Skin epidermis (tissue), 12 donors: ENCODE results near the gene DPP3.
"Not testable (repeated sequence)": the region's sequence is repeated elsewhere in the genome, so short reads cannot be mapped to it uniquely, and the experiment has no call there.

Experiments used
- H3K27ac ChIP-seq, 21 experiments: fragments of 200-600 bp; sonication (generic) in 11 of 21; one replicate each; pipeline ENCODE4 v1.5.0; 2020; ENCODE audit warnings: mild to moderate bottlenecking in 3 of 21, inconsistent platforms in 2 of 21, moderate library complexity in 2 of 21
- H3K4me3 ChIP-seq, 7 experiments: fragments of 200-600 bp; sonication (generic) in 2 of 7; one replicate each; pipeline ENCODE4 v1.5.0; 2020; ENCODE audit warnings: inconsistent platforms in 2 of 7, mild to moderate bottlenecking in 2 of 7, moderate library complexity in 1 of 7

The DPP3 gene

GRCh38 chr11:66480117-66480938, at the start of gene DPP3:
Gene DPP3, plus strand, starts transcription at chr11:66480434. Its CDS starts 1,767 bp downstream, at chr11:66482201.
- H3K27ac ChIP-seq, result peak within 1 kb of the TSS; percentile 23 to 91 (median 87)

DNA sequence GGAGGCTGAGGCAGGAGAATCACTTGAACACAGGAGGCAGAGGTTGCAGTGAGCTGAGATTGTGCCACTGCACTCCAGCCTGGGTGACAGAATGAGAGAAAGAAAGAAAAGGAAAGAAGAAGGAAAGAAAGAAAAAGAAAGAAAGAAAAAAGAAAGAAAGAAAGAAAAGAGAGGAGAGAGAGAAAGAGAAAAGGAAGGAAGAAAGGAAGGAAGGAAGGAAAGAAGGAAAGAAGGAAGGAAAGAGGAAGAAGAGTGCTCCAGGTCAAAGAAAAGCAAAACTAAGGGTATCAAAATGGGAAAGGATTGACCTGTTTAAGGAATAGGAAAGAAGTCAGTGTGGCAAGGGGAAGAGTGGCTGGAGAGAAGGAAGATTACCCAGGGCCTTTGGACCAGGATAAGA, 48.9 kb upstream of the DPP3 start:
- H3K4me3 ChIP-seq, H3K27ac ChIP-seq: not testable (repeated sequence)

More at GRCh38 chr11:66480117-66480938, at the start of gene DPP3:
- H3K4me3 ChIP-seq, result peak within 1 kb of the TSS; percentile 52 to 76 (median 59)

DNA sequence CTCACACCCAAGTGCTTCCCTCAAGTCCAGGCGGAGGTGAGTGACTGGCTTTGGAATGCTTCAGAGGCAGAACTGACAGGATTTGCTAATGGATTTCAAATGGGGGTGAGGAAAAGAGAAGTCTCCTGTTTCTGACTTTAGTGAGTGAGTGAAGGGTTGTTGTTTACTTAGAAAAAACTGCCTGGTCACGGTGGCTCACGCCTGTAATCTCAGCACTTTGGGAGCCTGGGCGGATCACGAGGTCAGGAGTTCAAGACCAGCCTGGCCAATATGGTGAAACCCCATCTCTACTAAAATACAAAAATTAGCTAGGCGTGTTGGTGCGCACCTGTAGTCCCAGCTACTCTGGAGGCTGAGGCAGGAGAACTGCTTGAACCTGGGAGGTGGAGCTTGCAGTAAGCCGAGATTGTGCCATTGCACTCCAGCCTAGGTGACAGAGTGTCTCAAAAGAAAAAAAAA, 48.3 kb upstream of the DPP3 start:
- not testable (repeated sequence) for H3K4me3 ChIP-seq, H3K27ac ChIP-seq

- Histone ChIP-seq H3K27ac (no peak overlapping the region), H3K4me3 (no peak overlapping the region)
Observed at GRCh38 chr11:66432597-66432996, 47.6 kb upstream of the DPP3 start.

GRCh38 chr11:66437979-66438503, 42.2 kb upstream of the DPP3 start:
- Histone ChIP-seq H3K4me3 (peak overlapping the region; percentile 69 to 98 (median 80)), H3K27ac (peak overlapping the region in 19 of 21 experiments; percentile 76 to 96 (median 87))

DNA sequence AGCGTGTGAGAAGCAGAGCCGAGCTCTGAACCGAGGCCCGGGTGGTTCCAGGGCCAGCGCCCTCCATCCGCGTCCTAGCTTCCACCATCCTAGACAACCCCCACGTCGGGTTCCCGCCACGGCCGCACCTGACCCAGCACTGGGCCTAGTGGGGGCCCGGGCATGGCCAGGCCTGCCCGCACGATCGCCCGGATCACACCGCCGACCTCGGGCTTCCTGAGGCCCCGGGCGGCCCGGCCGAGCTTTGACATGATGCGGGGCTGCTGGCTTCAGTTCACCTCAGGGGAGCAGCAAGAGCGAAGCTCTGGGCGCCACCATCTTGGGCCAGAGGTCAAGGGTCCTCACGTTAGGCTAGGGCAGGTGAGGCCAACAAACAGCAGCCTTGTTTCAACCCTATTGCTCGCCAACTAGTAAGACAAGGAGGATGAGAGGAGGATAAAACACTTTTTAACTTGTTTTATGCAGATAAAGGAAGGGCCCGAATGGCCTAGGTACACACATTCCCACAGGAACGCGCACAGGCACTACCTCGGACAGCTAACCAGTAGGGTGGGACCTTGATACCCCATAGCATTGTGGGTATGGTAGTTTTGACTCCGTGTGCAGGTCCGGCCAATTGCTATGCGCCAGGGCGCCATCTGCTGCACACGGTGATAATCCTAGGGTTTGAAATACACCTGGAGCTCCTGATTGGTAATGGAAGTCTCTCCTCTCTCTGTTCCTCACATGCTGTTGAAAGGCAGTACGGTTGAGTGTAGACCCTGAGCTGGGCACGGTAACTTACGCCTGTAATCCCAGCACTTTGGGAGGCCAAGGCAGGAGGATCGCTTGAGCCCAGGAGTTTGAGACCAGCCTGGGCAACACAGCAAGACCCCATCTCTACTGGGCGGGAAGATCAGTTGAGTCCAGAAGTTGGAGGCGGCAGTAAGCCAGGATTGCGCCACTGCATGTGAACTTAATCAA, 41.4 kb upstream of the DPP3 start, which contains the start of gene MRPL11:
Gene MRPL11 (minus strand): TSS at position 345 of the 963 bp plus-strand sequence. CDS start 94 bp downstream, at position 251.
- H3K4me3 ChIP-seq, result peak within 1 kb of the TSS; percentile 69 to 98 (median 80)
- peak within 1 kb of the TSS; percentile 37 to 96 (median 87) for H3K27ac ChIP-seq

DNA sequence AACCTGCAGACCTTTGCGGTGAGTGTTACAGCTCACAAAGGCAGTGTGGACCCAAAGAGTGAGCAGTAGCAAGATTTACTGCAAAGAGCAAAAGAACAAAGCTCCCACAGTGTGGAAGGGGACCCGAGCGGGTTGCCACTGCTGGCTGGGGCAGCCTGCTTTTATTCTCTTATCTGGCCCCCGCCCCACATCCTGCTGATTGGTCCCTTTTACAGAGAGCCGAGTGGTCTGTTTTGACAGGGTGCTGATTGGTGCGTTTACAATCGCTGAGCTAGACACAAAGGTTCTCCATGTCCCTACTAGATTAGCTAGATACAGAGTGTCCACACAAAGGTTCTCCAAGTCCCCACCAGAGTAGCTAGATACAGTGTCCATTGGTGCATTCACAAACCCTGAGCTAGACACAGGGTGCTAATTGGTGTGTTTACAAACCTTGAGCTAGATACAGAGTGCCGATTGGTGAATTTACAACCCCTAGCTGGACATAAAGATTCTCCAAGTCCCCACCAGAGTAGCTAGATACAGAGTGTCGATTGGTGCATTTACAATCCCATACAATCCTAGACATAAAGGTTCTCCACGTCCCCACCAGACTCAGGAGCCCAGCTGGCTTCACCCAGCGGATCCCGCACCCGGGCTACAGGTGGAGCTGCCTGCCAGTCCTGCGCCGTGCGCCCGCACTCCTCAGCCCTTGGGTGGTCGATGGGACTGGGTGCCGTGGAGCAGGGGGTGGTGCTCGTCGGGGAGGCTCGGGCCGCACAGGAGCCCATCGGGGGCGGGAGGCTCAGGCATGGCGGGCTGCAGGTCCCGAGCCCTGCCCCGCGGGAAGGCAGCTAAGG, 39.9 kb upstream of the DPP3 start:
- not testable (repeated sequence) for H3K4me3 ChIP-seq, H3K27ac ChIP-seq

- H3K27ac ChIP-seq, H3K4me3 ChIP-seq: not testable (repeated sequence)
Observed at GRCh38 chr11:66440940-66441282, 39.3 kb upstream of the DPP3 start.

DNA sequence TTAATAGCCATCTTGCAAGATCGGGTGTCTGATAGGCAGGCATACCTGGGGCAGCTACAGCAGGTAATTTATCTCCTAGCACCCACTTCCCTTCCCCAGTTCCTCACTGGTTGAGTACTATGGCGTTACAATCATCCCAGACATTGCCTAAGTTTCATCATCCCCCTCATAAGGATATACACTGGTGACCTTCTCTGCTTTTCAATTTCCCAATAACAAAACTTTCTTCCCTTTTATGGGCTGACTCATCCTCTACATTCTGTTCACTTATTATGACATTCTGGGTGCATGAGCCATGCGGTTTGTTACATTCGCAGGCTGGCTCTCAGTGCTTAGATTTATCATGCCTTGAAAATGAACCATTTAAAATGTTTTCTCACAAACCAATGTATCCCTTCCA, 36.6 kb upstream of the DPP3 start:
- Histone ChIP-seq H3K27ac (no peak overlapping the region), H3K4me3 (no peak overlapping the region)

GRCh38 chr11:66447012-66447411, 33.2 kb upstream of the DPP3 start:
- no peak overlapping the region for H3K27ac ChIP-seq
- no peak overlapping the region for H3K4me3 ChIP-seq

- H3K27ac ChIP-seq, result no peak overlapping the region
- H3K4me3 ChIP-seq, result no peak overlapping the region
Observed at GRCh38 chr11:66448523-66448922, 31.7 kb upstream of the DPP3 start.

- Histone ChIP-seq H3K4me3 (no peak overlapping the region), H3K27ac (no peak overlapping the region)
Observed at GRCh38 chr11:66450560-66450959, 29.7 kb upstream of the DPP3 start.

DNA sequence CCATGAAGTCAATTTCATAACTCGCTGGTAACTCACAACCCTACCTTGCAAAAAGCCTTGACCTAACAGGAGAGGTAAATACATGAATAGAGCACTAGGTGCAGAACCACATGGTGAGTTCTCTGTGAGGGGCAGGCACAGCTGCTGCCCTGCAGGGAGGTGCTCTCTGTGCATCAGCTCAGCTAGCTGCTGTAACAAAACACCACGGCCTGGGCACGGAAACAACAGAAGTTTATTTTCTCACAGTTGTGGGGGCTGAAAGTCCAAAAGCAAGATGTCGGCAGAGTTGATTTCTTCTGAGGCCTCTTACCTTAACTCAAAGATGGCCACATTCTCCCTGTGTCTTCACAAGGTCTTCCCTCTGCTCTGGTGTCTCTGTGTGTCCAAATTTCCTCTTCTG, 28.6 kb upstream of the DPP3 start:
- Histone ChIP-seq H3K4me3 (no peak overlapping the region), H3K27ac (no peak overlapping the region)

DNA sequence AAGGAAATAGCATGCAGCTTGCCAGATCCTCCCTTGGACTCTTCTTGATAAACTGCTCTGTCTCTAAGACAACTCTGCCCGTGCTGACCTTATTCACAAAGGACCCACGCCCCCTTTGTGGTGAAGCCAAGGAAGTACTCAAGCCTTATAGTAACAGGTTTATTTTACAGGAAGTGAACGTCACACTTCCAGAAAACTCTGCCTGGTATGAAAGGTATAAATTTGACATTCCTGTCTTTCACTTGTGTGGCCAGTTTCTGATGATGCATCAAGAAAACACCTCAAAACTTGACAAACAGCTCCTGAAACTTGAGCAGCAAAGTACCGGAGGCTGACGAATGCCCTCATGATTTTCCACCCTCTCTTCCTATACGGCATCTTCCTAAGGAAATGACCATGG, 26.0 kb upstream of the DPP3 start:
- H3K4me3 ChIP-seq, result no peak overlapping the region
- H3K27ac ChIP-seq, result no peak overlapping the region

GRCh38 chr11:66454828-66455227, 25.4 kb upstream of the DPP3 start:
- Histone ChIP-seq H3K4me3 (no peak overlapping the region), H3K27ac (no peak overlapping the region)

DNA sequence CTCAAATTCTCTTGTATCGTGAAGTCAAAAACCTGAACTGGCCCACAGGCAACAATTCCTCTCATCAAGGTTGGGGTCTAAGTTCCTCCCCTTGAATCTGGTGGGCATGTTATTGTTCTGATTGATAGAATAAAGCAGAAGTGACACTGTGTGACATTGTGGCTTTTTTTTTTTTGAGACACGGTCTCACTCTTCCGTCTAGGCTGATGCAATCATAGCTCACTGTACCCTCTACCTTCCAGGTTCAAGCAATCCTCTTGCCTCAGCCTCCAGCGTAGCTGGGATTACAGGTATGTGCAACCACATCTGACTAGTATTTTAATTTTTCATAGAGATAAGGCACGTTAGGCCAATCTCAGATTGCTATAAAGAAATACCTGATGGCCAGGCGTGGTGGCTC, 22.4 kb upstream of the DPP3 start:
- no peak overlapping the region for H3K27ac ChIP-seq
- no peak overlapping the region for H3K4me3 ChIP-seq

DNA sequence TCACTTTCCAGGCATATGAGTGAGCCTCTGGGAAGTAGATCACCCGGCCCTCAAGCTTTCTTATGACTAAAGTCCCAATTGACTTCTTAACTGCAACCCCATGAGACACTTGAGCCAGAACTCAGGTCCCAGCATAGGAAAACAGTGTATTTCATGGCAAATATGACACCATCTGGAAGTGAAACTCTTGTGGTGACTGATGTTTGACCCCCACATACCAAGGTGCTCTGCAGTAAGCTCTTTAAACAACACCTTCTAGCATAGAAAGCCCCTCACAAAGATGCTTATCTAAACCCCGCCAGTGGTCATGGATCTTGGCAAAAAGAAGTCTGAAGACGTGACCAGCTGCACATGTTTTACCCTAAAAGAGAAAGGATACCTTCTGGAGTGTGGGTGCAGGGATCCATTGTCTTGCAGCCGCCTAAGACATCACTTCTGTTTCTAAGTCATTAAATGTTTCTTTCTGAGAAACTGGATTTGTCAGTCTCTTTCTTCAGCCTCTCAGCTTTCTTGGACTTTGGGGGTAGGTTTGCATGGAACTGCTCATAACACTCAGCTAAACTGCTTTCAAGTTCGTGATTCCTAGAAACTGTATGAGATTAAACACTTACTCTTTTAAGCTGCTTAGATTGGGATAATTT, 21.0 kb upstream of the DPP3 start:
- H3K4me3 ChIP-seq, result no peak overlapping the region
- H3K27ac ChIP-seq, result no peak overlapping the region

DNA sequence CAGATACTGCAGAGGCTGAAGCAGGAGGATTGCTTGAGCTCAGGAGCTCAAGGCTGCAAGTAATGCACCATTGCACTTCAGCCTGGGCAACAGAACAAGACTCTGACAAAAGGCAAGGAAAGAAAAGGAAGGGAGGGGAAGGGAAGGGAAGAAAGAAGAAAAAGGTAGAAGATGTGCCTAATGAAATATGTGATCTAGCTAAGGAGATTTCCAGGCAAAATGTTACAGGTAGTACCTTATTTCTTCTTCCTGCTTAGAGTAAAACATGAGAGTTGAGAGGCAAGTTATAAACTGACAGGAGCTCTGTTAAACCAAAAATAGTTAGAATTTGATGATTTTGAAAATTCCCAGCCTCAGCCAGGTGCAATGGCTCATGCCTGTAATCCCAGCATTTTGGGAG, 18.2 kb upstream of the DPP3 start:
- H3K27ac ChIP-seq, result no peak overlapping the region
- no peak overlapping the region for H3K4me3 ChIP-seq

DNA sequence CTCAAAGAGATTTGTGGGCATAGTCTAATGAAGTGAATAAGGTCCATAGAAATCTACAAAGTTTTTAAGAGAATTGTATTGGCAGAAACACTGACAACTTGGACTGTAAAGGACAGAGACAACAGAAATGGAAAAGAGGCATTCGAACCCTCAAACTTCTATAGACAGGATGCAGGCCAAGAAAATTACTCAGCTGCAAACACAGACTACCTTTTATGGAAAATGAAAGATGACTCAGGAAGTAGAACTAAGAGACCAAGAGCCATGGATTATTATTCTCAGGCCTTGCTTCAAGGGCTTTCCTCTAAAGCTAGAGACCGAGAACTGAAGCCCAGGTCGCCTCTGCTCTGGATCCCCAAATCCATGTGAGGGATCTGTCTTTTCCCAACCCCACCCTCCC, 17.3 kb upstream of the DPP3 start:
- Histone ChIP-seq H3K27ac (no peak overlapping the region), H3K4me3 (no peak overlapping the region)
